HepG2 (cell line): Measurements from ENCODE around the gene MPO. TPM values are rescaled to one million over a fixed set of nuclear protein-coding genes. Genes with fewer than 3 reads are reported as not detected.

Experiments used
- BHLHE40 ChIP-seq: IDR thresholded peaks from 2 replicates; pipeline ENCODE4 v1.6.1; 2011; ENCODE audit warnings: low read length, improper control_type of control experiment
- DMAP1 ChIP-seq: IDR thresholded peaks from 2 replicates; pipeline ENCODE4 v1.6.1; 2016
- EED ChIP-seq: sonication (generic); formaldehyde crosslinking; IDR thresholded peaks from 2 replicates; pipeline ENCODE4 v1.5.0; 2020; ENCODE audit warnings: mild to moderate bottlenecking, missing genetic modification reagents
- HDAC2 ChIP-seq: sonication (generic); formaldehyde crosslinking; IDR thresholded peaks from 2 replicates; pipeline ENCODE4 v1.4.0; 2020; ENCODE audit warnings: missing genetic modification reagents
- KAT2B ChIP-seq: fragments of 150-350 bp; IDR thresholded peaks from 2 replicates; pipeline ENCODE4 v1.6.1; 2014; ENCODE audit warnings: low read depth, low read length, borderline replicate concordance
- KAT7 ChIP-seq: IDR thresholded peaks from 2 replicates; pipeline ENCODE4 v1.6.1; 2018; ENCODE audit warnings: borderline replicate concordance, missing compliant biosample characterization
- KLF11 ChIP-seq: IDR thresholded peaks from 2 replicates; pipeline ENCODE4 v1.6.1; 2016; ENCODE audit warnings: missing compliant biosample characterization
- MAZ ChIP-seq, 2 experiments: sonication (generic) in 1 of 2; formaldehyde crosslinking in 1 of 2; IDR thresholded peaks; 2 replicates each; pipeline versions ENCODE4 v1.5.0 to v1.6.1; 2012 to 2020; ENCODE audit warnings: low read depth in 2 of 2, mild to moderate bottlenecking in 2 of 2, borderline replicate concordance in 1 of 2, improper control_type of control experiment in 1 of 2, low read length in 1 of 2, missing genetic modification reagents in 1 of 2, moderate library complexity in 1 of 2
- PAF1 ChIP-seq: IDR thresholded peaks from 2 replicates; pipeline ENCODE4 v1.6.1; 2016; ENCODE audit warnings: missing genetic modification reagents, missing compliant biosample characterization
- SALL1 ChIP-seq: sonication (generic); formaldehyde crosslinking; IDR thresholded peaks from 2 replicates; pipeline ENCODE4 v1.8.0; 2022; ENCODE audit warnings: mild to moderate bottlenecking, missing genetic modification reagents
- SNAPC4 ChIP-seq: sonication (generic); formaldehyde crosslinking; IDR thresholded peaks from 2 replicates; pipeline ENCODE4 v1.4.0; 2020; ENCODE audit warnings: mild to moderate bottlenecking, missing genetic modification reagents
- SOX5 ChIP-seq: IDR thresholded peaks from 2 replicates; pipeline ENCODE4 v1.6.1; 2016; ENCODE audit warnings: borderline replicate concordance
- SP2 ChIP-seq: sonication (generic); formaldehyde crosslinking; IDR thresholded peaks from 2 replicates; pipeline ENCODE4 v1.5.1; 2020; ENCODE audit warnings: mild to moderate bottlenecking, missing genetic modification reagents
- TBL1XR1 ChIP-seq: fragments of 150-350 bp; IDR thresholded peaks from 2 replicates; pipeline ENCODE4 v1.6.1; 2014; ENCODE audit warnings: borderline replicate concordance, low read length; ENCODE audit not compliant: partially characterized antibody
- TCF7 ChIP-seq: sonication (generic); IDR thresholded peaks from 2 replicates; pipeline ENCODE4 v1.6.1; 2016; ENCODE audit warnings: antibody characterized with exemption, low read depth
- ZHX1 ChIP-seq: sonication (generic); formaldehyde crosslinking; IDR thresholded peaks from 2 replicates; pipeline ENCODE4 v1.8.1; 2022; ENCODE audit warnings: low read depth, mild to moderate bottlenecking, missing genetic modification reagents
- ZNF224 ChIP-seq: sonication (generic); formaldehyde crosslinking; IDR thresholded peaks from 2 replicates; pipeline ENCODE4 v1.5.0; 2020; ENCODE audit warnings: mild to moderate bottlenecking, missing genetic modification reagents
- ZNF251 ChIP-seq: sonication (generic); formaldehyde crosslinking; IDR thresholded peaks from 2 replicates; pipeline ENCODE4 v1.9.0; 2021; ENCODE audit warnings: mild to moderate bottlenecking, missing genetic modification reagents
- ZNF33B ChIP-seq: sonication (generic); formaldehyde crosslinking; IDR thresholded peaks from 2 replicates; pipeline ENCODE4 v1.5.1; 2020; ENCODE audit warnings: mild to moderate bottlenecking, missing genetic modification reagents
- ZNF350 ChIP-seq: sonication (generic); formaldehyde crosslinking; IDR thresholded peaks from 2 replicates; pipeline ENCODE4 v1.4.0; 2020; ENCODE audit warnings: mild to moderate bottlenecking, low read depth, missing genetic modification reagents, borderline replicate concordance
- ZNF430 ChIP-seq: sonication (generic); formaldehyde crosslinking; IDR thresholded peaks from 2 replicates; pipeline ENCODE4 v1.9.0; 2021; ENCODE audit warnings: mild to moderate bottlenecking, missing genetic modification reagents
- ZSCAN21 ChIP-seq: sonication (generic); formaldehyde crosslinking; IDR thresholded peaks from 2 replicates; pipeline ENCODE4 v1.8.0; 2022; ENCODE audit warnings: mild to moderate bottlenecking, missing genetic modification reagents, moderate library complexity, borderline replicate concordance
- ZSCAN25 ChIP-seq: sonication (generic); formaldehyde crosslinking; IDR thresholded peaks from 2 replicates; pipeline ENCODE4 v1.8.0; 2022; ENCODE audit warnings: mild to moderate bottlenecking, missing genetic modification reagents
- polyA plus RNA-seq, 8 experiments: library from polyadenylated mRNA; depleted of rRNA in 3 of 8; stranded (reverse) in 7 of 8; unstranded in 1 of 8; fragments of >200 nt; fragmentation: Illumina TruSeq in 4 of 8; extraction: Trizol in 4 of 8; gene quantifications; 2 replicates each; pipeline versions ENCODE4 v1.2.1 to v1.2.3, GENCODE V29; 2011 to 2016; ENCODE audit warnings: low read depth in 4 of 8, missing spikeins in 1 of 8, mixed read lengths in 1 of 8; ENCODE audit not compliant: insufficient read depth in 1 of 8
- total RNA-seq, 5 experiments: library from RNA; depleted of rRNA; stranded (reverse); fragments of >200 nt; fragmentation: Illumina TruSeq; extraction: Trizol; gene quantifications; 2 replicates each; pipeline ENCODE4 v1.2.3, GENCODE V29; 2016; ENCODE audit warnings: low read depth in 1 of 5

The MPO gene
- total and polyA plus RNA-seq, 2 of the 13 experiments (the other 11 are each of a cell fraction or from before 2014, with no cell fraction given): not detected

GRCh38 chr17:58249270-58250133 is 31.2 kb downstream of the MPO start (continued):
- TF ChIP-seq ZNF224 (CRISPR knock-in tag) (no peak; the same call in 1 of the 2 replicates), ZNF251 (CRISPR knock-in tag) (no peak), PAF1 (no peak), KLF11 (CRISPR knock-in tag) (peak; percentile 75; the same call in 1 of the 2 replicates), KAT7 (CRISPR knock-in tag) (peak; percentile 28; the same call in 1 of the 2 replicates), HDAC2 (CRISPR knock-in tag) (no peak), EED (CRISPR knock-in tag) (peak; percentile 78; the same call in 1 of the 2 replicates), ZNF350 (peak; percentile 69), KAT2B (no peak), TCF7 (no peak), MAZ (IDR thresholded peaks at IDR 0.05; ENCODE audit: borderline replicate concordance, low read depth, low read length) (no peak), MAZ (CRISPR knock-in tag; IDR thresholded peaks at IDR 0.05; ENCODE audit: low read depth) (peak; percentile 84; the same call in 1 of the 2 replicates), SP2 (no peak), ZNF33B (CRISPR knock-in tag) (peak; percentile 97), SOX5 (CRISPR knock-in tag) (peak; percentile 43; the same call in 1 of the 2 replicates), BHLHE40 (peak; percentile 97), DMAP1 (CRISPR knock-in tag) (peak; percentile 73; the same call in 1 of the 2 replicates), ZNF430 (CRISPR knock-in tag) (0 out of 2 replicates have a peak, but pooled peaks have one; percentile 60), SNAPC4 (peak; percentile 80; the same call in 1 of the 2 replicates), ZSCAN25 (peak; percentile 83), SALL1 (CRISPR knock-in tag) (peak; percentile 87), ZSCAN21 (CRISPR knock-in tag) (peak; percentile 76; the same call in 1 of the 2 replicates), ZHX1 (CRISPR knock-in tag) (0 out of 2 replicates have a peak, but pooled peaks have one; percentile 61), TBL1XR1 (no peak)
